Stomach smooth muscle (tissue), 2 donors: ENCODE data around the gene DLG2.
"Not testable (repeated sequence)": the region's sequence is repeated elsewhere in the genome, so short reads cannot be mapped to it uniquely, and the experiment has no call there.

Experiments
- H3K27ac ChIP-seq: one replicate; pipeline ENCODE4 v1.7.0; 2013; ENCODE audit warnings: mild to moderate bottlenecking, low read length, inconsistent platforms
- H3K27me3 ChIP-seq, 2 donors: one replicate each; pipeline ENCODE4 v1.7.0; 2013; ENCODE audit warnings: low read length in 2 of 2; ENCODE audit not compliant: insufficient read depth in 2 of 2, control insufficient read depth in 1 of 2
- H3K36me3 ChIP-seq, 2 donors: one replicate each; pipeline ENCODE4 v1.7.0; 2013; ENCODE audit warnings: low read length in 2 of 2; ENCODE audit not compliant: control insufficient read depth in 2 of 2, insufficient read depth in 2 of 2
- H3K4me1 ChIP-seq: one replicate; pipeline ENCODE4 v1.7.0; 2013; ENCODE audit warnings: low read length; ENCODE audit not compliant: control insufficient read depth, insufficient read depth
- H3K4me3 ChIP-seq, 2 donors: one replicate each; pipeline ENCODE4 v1.7.0; 2013; ENCODE audit warnings: low read length in 2 of 2
- H3K9ac ChIP-seq, 2 donors: one replicate each; pipeline ENCODE4 v1.7.0; 2013; ENCODE audit warnings: low read length in 2 of 2, mild to moderate bottlenecking in 1 of 2
- H3K9me3 ChIP-seq, 2 donors: one replicate each; pipeline ENCODE4 v1.7.0; 2013; ENCODE audit warnings: low read length in 2 of 2; ENCODE audit not compliant: control insufficient read depth in 2 of 2
- donor health status: healthy.
- donor health status: Pancreatic carcinoma.

The DLG2 gene

GRCh38 chr11:85340846-85341245 lies 286.3 kb downstream of the DLG2 start:
- H3K27ac ChIP-seq, H3K36me3 ChIP-seq, H3K4me1 ChIP-seq, H3K4me3 ChIP-seq, H3K27me3 ChIP-seq, H3K9me3 ChIP-seq, H3K9ac ChIP-seq: not testable (repeated sequence)

- Histone ChIP-seq H3K36me3 (no peaks in the 10 kb centered on the region), H3K27ac (no peak overlapping the region), H3K9ac (no peak overlapping the region), H3K4me3 (no peak overlapping the region), H3K27me3 (no peaks in the 10 kb centered on the region), H3K9me3 (no peaks in the 10 kb centered on the region), H3K4me1 (no peaks in the 10 kb centered on the region)
These were observed 308.6 kb downstream of the DLG2 start for GRCh38 chr11:85318573-85318972.

GRCh38 chr11:85316967-85317366 lies 310.2 kb downstream of the DLG2 start:
- no peaks in the 10 kb centered on the region for H3K27me3 ChIP-seq
- H3K27ac ChIP-seq = no peak overlapping the region
- H3K4me3 ChIP-seq = no peak overlapping the region
- H3K9ac ChIP-seq = no peak overlapping the region
- H3K9me3 ChIP-seq = no peaks in the 10 kb centered on the region
- no peaks in the 10 kb centered on the region for H3K4me1 ChIP-seq
- H3K36me3 ChIP-seq = no peaks in the 10 kb centered on the region

- no peaks in the 10 kb centered on the region for H3K4me1 ChIP-seq
- H3K27ac ChIP-seq = no peak overlapping the region
- no peaks in the 10 kb centered on the region for H3K9me3 ChIP-seq
- H3K36me3 ChIP-seq = no peaks in the 10 kb centered on the region
- no peak overlapping the region for H3K4me3 ChIP-seq
- H3K27me3 ChIP-seq = no peaks in the 10 kb centered on the region
- H3K9ac ChIP-seq = no peak overlapping the region
These were observed 313.4 kb downstream of the DLG2 start for GRCh38 chr11:85313741-85314140.

- H3K4me1 ChIP-seq = no peaks in the 10 kb centered on the region
- H3K27ac ChIP-seq = no peak overlapping the region
- H3K4me3 ChIP-seq = no peak overlapping the region
- no peaks in the 10 kb centered on the region for H3K9me3 ChIP-seq
- no peak overlapping the region for H3K9ac ChIP-seq
- no peaks in the 10 kb centered on the region for H3K27me3 ChIP-seq
- no peaks in the 10 kb centered on the region for H3K36me3 ChIP-seq
These were observed 316.7 kb downstream of the DLG2 start for GRCh38 chr11:85310479-85310878.

- Histone ChIP-seq H3K9me3 (no peaks in the 10 kb centered on the region), H3K9ac (no peak overlapping the region), H3K4me1 (no peaks in the 10 kb centered on the region), H3K27me3 (no peaks in the 10 kb centered on the region), H3K27ac (no peak overlapping the region), H3K36me3 (no peaks in the 10 kb centered on the region), H3K4me3 (no peak overlapping the region)
These were observed 319.8 kb downstream of the DLG2 start for GRCh38 chr11:85307366-85307765.

- H3K4me1 ChIP-seq = no peaks in the 10 kb centered on the region
- no peaks in the 10 kb centered on the region for H3K27me3 ChIP-seq
- H3K9me3 ChIP-seq = no peaks in the 10 kb centered on the region
- no peaks in the 10 kb centered on the region for H3K36me3 ChIP-seq
- H3K4me3 ChIP-seq = no peak overlapping the region
- no peak overlapping the region for H3K9ac ChIP-seq
- H3K27ac ChIP-seq = no peak overlapping the region
These were observed 325.1 kb downstream of the DLG2 start for GRCh38 chr11:85301895-85302678.

- Histone ChIP-seq H3K36me3 (no peaks in the 10 kb centered on the region), H3K9me3 (no peaks in the 10 kb centered on the region), H3K9ac (no peak overlapping the region), H3K4me3 (no peak overlapping the region), H3K27me3 (no peaks in the 10 kb centered on the region), H3K27ac (no peak overlapping the region), H3K4me1 (no peaks in the 10 kb centered on the region)
These were observed 327.7 kb downstream of the DLG2 start for GRCh38 chr11:85299258-85299942.

GRCh38 chr11:85295694-85296271 lies 331.4 kb downstream of the DLG2 start:
- Histone ChIP-seq H3K27me3 (no peaks in the 10 kb centered on the region), H3K4me1 (no peaks in the 10 kb centered on the region), H3K36me3 (no peaks in the 10 kb centered on the region), H3K9ac (no peak overlapping the region), H3K27ac (no peak overlapping the region), H3K9me3 (no peaks in the 10 kb centered on the region), H3K4me3 (no peak overlapping the region)

- Histone ChIP-seq H3K4me1 (no peaks in the 10 kb centered on the region), H3K4me3 (no peak overlapping the region), H3K27me3 (no peaks in the 10 kb centered on the region), H3K27ac (no peak overlapping the region), H3K9me3 (peaks cover 0 to 2% of the 10 kb centered on the region in 2 donors), H3K36me3 (no peaks in the 10 kb centered on the region), H3K9ac (no peak overlapping the region)
These were observed 345.6 kb downstream of the DLG2 start for GRCh38 chr11:85281550-85281949.

GRCh38 chr11:85279267-85279666 lies 347.9 kb downstream of the DLG2 start:
- Histone ChIP-seq H3K4me1 (no peaks in the 10 kb centered on the region), H3K27me3 (no peaks in the 10 kb centered on the region), H3K27ac (no peak overlapping the region), H3K9me3 (peaks cover 0 to 2% of the 10 kb centered on the region in 2 donors), H3K9ac (no peak overlapping the region), H3K36me3 (no peaks in the 10 kb centered on the region), H3K4me3 (no peak overlapping the region)
